ENCODE results near the gene CRCP. TPM values are rescaled to one million over a fixed set of nuclear protein-coding genes. Genes with fewer than 3 reads are reported as not detected.

Gene CRCP
- total and polyA plus RNA-seq, 10 of the 15 experiments (the other 5 are each of a cell fraction or from before 2014, with no cell fraction given): 12.4 to 33.8 (median 29.1) TPM

DNA sequence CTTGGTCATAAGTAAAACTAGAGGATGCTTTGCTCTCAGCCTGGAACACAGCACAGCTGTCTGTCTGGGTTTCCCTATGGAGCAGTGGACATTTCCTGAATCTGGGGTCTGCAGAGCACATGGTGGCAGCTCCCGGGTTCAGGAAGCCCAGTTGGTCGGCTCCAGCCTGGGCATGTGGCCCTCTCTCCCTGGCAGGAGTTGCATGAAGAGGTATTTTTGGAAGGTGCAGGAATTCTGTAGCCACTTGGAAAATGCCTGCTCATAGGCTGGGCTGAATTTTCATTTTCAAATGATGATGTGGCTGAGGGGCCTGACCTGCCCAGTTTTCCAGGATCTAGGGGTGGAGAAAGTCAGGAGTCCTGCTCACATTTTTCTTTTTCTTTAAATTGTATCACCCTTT, 83.8 kb downstream of the CRCP start:
- Histone ChIP-seq H3K4me2 (ENCODE audit: control insufficient read depth, insufficient read depth) (no peak overlapping the region), H3K79me2 (ENCODE audit: control insufficient read depth, insufficient read depth, low read length) (no peaks in the 10 kb centered on the region), H3K27me3 (replicated peaks in 1 of 2; ENCODE audit: control insufficient read depth in 2 of 2, insufficient read depth in 2 of 2, low read length in 1 of 2) (no peaks in the 10 kb centered on the region), H3K9ac (ENCODE audit: control insufficient read depth, insufficient read depth, low read length) (no peak overlapping the region), H3K9me3 (replicated peaks; ENCODE audit: control insufficient read depth, insufficient read depth, low read length) (no peaks in the 10 kb centered on the region), H4K20me1 (ENCODE audit: control insufficient read depth, insufficient read depth) (no peaks in the 10 kb centered on the region), H2AFZ (ENCODE audit: control insufficient read depth, low read depth, low read length) (no peak overlapping the region), H3K4me1 (ENCODE audit: control insufficient read depth, insufficient read depth, low read length) (no peaks in the 10 kb centered on the region), H3K4me3 (no peak overlapping the region), H3K27ac (ENCODE audit: control insufficient read depth, insufficient read depth) (no peak overlapping the region), H3K36me3 (ENCODE audit: control insufficient read depth in 2 of 2, insufficient read depth in 2 of 2, low read length in 1 of 2) (no peaks in the 10 kb centered on the region)
- ChIA-PET RAD21 (ENCODE audit: unreplicated experiment) (no interaction called here), SMC1A (ENCODE audit: uncharacterized antibody, unreplicated experiment) (no interaction called here), CTCF (no interaction called here), POLR2A (no interaction called here)
- intact Hi-C loops (cut with micrococcal nuclease; ENCODE audit: unreplicated experiment): no loop called here
- FAIRE-seq (no peak), DNase-seq (ENCODE audit: low read depth, low spot score) (no peak), ATAC-seq (no peak)
- in situ Hi-C loops (cut with MboI): no loop called here
- 13% methylated on average over 2 of the region's 2 CpGs for WGBS (ENCODE audit: insufficient coverage, insufficient replicate concordance, low lambda C conversion rate, missing lambda C conversion rate)
- no TSS peak for BruUV-seq (replicated peaks)
- no peak for TF ChIP-seq IKZF1 (conservative IDR thresholded peaks at IDR 0.05)
- no peak for TF ChIP-seq HDAC6 (IDR thresholded peaks at IDR 0.05; ENCODE audit: unreplicated experiment)
- TF ChIP-seq CREM (IDR thresholded peaks at IDR 0.05; ENCODE audit: low read depth): no peak
- no peak for TF ChIP-seq STAT3 (IDR thresholded peaks at IDR 0.05; ENCODE audit: low read depth, low read length)
- TF ChIP-seq YBX1 (IDR thresholded peaks at IDR 0.05): no peak
- no peak for TF ChIP-seq HCFC1 (IDR thresholded peaks at IDR 0.05; ENCODE audit: low read length)
- no peak for TF ChIP-seq NRF1 (conservative IDR thresholded peaks at IDR 0.05; ENCODE audit: low read depth, low read length)
- TF ChIP-seq EP300 (IDR thresholded peaks at IDR 0.05; ENCODE audit: borderline replicate concordance in 1 of 2, control insufficient read depth in 1 of 2, low read depth in 2 of 2, low read length in 2 of 2): no peak
- TF ChIP-seq SREBF1 (IDR thresholded peaks at IDR 0.05; ENCODE audit: low read length): no peak
- TF ChIP-seq, protein P1, sequence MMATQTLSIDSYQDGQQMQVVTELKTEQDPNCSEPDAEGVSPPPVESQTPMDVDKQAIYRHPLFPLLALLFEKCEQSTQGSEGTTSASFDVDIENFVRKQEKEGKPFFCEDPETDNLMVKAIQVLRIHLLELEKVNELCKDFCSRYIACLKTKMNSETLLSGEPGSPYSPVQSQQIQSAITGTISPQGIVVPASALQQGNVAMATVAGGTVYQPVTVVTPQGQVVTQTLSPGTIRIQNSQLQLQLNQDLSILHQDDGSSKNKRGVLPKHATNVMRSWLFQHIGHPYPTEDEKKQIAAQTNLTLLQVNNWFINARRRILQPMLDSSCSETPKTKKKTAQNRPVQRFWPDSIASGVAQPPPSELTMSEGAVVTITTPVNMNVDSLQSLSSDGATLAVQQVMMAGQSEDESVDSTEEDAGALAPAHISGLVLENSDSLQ (IDR thresholded peaks at IDR 0.05): no peak
